Esophagus squamous epithelium (tissue), 5 donors: ENCODE results near the gene FBXL17. TPM values are rescaled to one million over a fixed set of nuclear protein-coding genes. Genes with fewer than 3 reads are reported as not detected.

ENCODE experiments used
- DNase-seq: peaks from one replicate; lab custom pipeline; 2025; lab: John Stamatoyannopoulos, UW
- H3K27ac ChIP-seq, 4 donors: fragments of 200-600 bp; sonication (generic); one replicate each; pipeline ENCODE4 v1.5.1; 2016 to 2019; ENCODE audit warnings: mild to moderate bottlenecking in 1 of 4
- H3K27me3 ChIP-seq, 4 donors: fragments of 200-600 bp; sonication (generic); 1 replicate in 3 of 4; 2 replicates in 1 of 4; pipeline versions ENCODE4 v1.5.1 to v1.6.0; 2017 to 2021; ENCODE audit warnings: antibody characterized with exemption in 1 of 4
- H3K36me3 ChIP-seq, 3 donors: fragments of 200-600 bp; sonication (generic); one replicate each; pipeline ENCODE4 v1.5.1; 2016 to 2019
- H3K4me1 ChIP-seq, 3 donors: fragments of 200-600 bp; sonication (generic); one replicate each; pipeline ENCODE4 v1.5.1; 2017 to 2019
- H3K4me3 ChIP-seq, 4 donors: fragments of 200-600 bp; sonication (generic); 1 replicate in 3 of 4; 2 replicates in 1 of 4; pipeline ENCODE4 v1.5.1; 2016 to 2019; ENCODE audit warnings: mild to moderate bottlenecking in 2 of 4, moderate library complexity in 1 of 4
- H3K9me3 ChIP-seq, 3 donors: fragments of 200-600 bp; sonication (generic); one replicate each; pipeline ENCODE4 v1.5.1; 2016 to 2019
- CTCF ChIP-seq, 6 experiments: fragments of 450-650 bp in 4 of 6; fragments of 200-600 bp in 2 of 6; sonication (generic) in 2 of 6; IDR thresholded peaks; one replicate each; pipeline ENCODE4 v1.5.1; 2016 to 2019; ENCODE audit warnings: antibody characterized with exemption in 6 of 6, mild to moderate bottlenecking in 4 of 6, moderate library complexity in 4 of 6
- POLR2A ChIP-seq, 4 donors: fragments of 450-650 bp; IDR thresholded peaks; one replicate each; pipeline ENCODE4 v1.6.1; 2017; ENCODE audit warnings: antibody characterized with exemption in 4 of 4, mild to moderate bottlenecking in 4 of 4, moderate library complexity in 3 of 4
- WGBS, 2 donors: methylation state at CpG; one replicate each; pipeline ENCODE4 v1.1.5; 2018; 5-methylcytosine and 5-hydroxymethylcytosine counted together
- intact Hi-C: fragments of 100-400 bp; cut with DNase I; formaldehyde crosslinking; loops from one replicate; pipeline ENCODE4 v1.15.0; 2022
- total RNA-seq, 4 donors: library from RNA; depleted of rRNA; stranded (reverse); fragments of >200 nt; gene quantifications; one replicate each; pipeline ENCODE4 v1.1.0, GENCODE V29; 2016
- donor health status: DM: yes; HTN: yes; CAD: no.

Gene FBXL17
- total RNA-seq, 4 donors from 2014 or later = 11.8 to 23.5 (median 13.8) TPM

GRCh38 chr5:107926121-107926520 lies 455.8 kb downstream of the FBXL17 start:
- WGBS, 2 donors = 64 to 76% methylated on average over 1 of the region's 1 CpG
- Histone ChIP-seq H3K4me3 (no peak overlapping the region), H3K9me3 (no peaks in the 10 kb centered on the region), H3K4me1 (no peaks in the 10 kb centered on the region), H3K27me3 (no peaks in the 10 kb centered on the region), H3K27ac (no peak overlapping the region), H3K36me3 (no peaks in the 10 kb centered on the region)
- DNase-seq = no peak
- no peak for TF ChIP-seq POLR2A (IDR thresholded peaks at IDR 0.05)
- TF ChIP-seq CTCF (IDR thresholded peaks at IDR 0.05) = no peak
- intact Hi-C loops = no loop called here

GRCh38 chr5:107925200-107925599 lies 456.7 kb downstream of the FBXL17 start:
- H3K27me3 ChIP-seq = no peaks in the 10 kb centered on the region
- no peaks in the 10 kb centered on the region for H3K4me1 ChIP-seq
- no peaks in the 10 kb centered on the region for H3K36me3 ChIP-seq
- H3K4me3 ChIP-seq = no peak overlapping the region
- no peak for TF ChIP-seq POLR2A (IDR thresholded peaks at IDR 0.05)
- TF ChIP-seq CTCF (IDR thresholded peaks at IDR 0.05) = no peak
- no peak overlapping the region for H3K27ac ChIP-seq
- H3K9me3 ChIP-seq = no peaks in the 10 kb centered on the region
- DNase-seq = no peak
- 63 to 68% methylated on average over 4 of the region's 4 CpGs for WGBS, 2 donors
- intact Hi-C loops = no loop called here

GRCh38 chr5:107919969-107920368 lies 461.9 kb downstream of the FBXL17 start:
- WGBS, 2 donors = 87 to 91% methylated on average over 6 of the region's 6 CpGs
- intact Hi-C loops = no loop called here
- H3K4me3 ChIP-seq = no peak overlapping the region
- no peaks in the 10 kb centered on the region for H3K36me3 ChIP-seq
- no peak for DNase-seq
- no peaks in the 10 kb centered on the region for H3K9me3 ChIP-seq
- H3K4me1 ChIP-seq = no peaks in the 10 kb centered on the region
- H3K27me3 ChIP-seq = no peaks in the 10 kb centered on the region
- no peak overlapping the region for H3K27ac ChIP-seq
- TF ChIP-seq POLR2A (IDR thresholded peaks at IDR 0.05) = no peak
- TF ChIP-seq CTCF (IDR thresholded peaks at IDR 0.05) = no peak

GRCh38 chr5:107919361-107919760 lies 462.5 kb downstream of the FBXL17 start:
- no peak overlapping the region for H3K27ac ChIP-seq
- no peaks in the 10 kb centered on the region for H3K9me3 ChIP-seq
- DNase-seq = no peak
- no peaks in the 10 kb centered on the region for H3K36me3 ChIP-seq
- H3K4me3 ChIP-seq = no peak overlapping the region
- no peaks in the 10 kb centered on the region for H3K27me3 ChIP-seq
- WGBS, 2 donors = 93 to 94% methylated on average over 4 of the region's 4 CpGs
- no peak for TF ChIP-seq CTCF (IDR thresholded peaks at IDR 0.05)
- no peak for TF ChIP-seq POLR2A (IDR thresholded peaks at IDR 0.05)
- intact Hi-C loops = no loop called here
- no peaks in the 10 kb centered on the region for H3K4me1 ChIP-seq

- WGBS, 2 donors = 83 to 92% methylated on average over 3 of the region's 3 CpGs
- Histone ChIP-seq H3K4me3 (no peak overlapping the region), H3K36me3 (no peaks in the 10 kb centered on the region), H3K27ac (no peak overlapping the region), H3K9me3 (no peaks in the 10 kb centered on the region), H3K27me3 (no peaks in the 10 kb centered on the region), H3K4me1 (no peaks in the 10 kb centered on the region)
- TF ChIP-seq POLR2A (IDR thresholded peaks at IDR 0.05) (no peak), CTCF (IDR thresholded peaks at IDR 0.05) (no peak)
- intact Hi-C loops = no loop called here
- DNase-seq = no peak
Observed at GRCh38 chr5:107917983-107918382, 463.9 kb downstream of the FBXL17 start.
